Pons (tissue), 1 donor: ENCODE measurements around the gene DAB2IP.
A peak's percentile ranks its signal among the peaks of the same experiment; 100 is the strongest.

Experiments
- DNase-seq: peaks from one replicate; pipeline ENCODE4 v3.0.0-alpha.2; 2016; ENCODE audit warnings: low spot score

DAB2IP gene

GRCh38 chr9:121685146-121685794, 33.8 kb downstream of the DAB2IP start:
- no peak for DNase-seq

- no peak for DNase-seq
Observed at GRCh38 chr9:121685795-121686377, 34.5 kb downstream of the DAB2IP start.

- peak; percentile 58 for DNase-seq
Observed at GRCh38 chr9:121686930-121687541, 35.6 kb downstream of the DAB2IP start.

- no peak for DNase-seq
Observed at GRCh38 chr9:121688146-121688680, 36.8 kb downstream of the DAB2IP start.

- no peak for DNase-seq
Observed at GRCh38 chr9:121688681-121689080, 37.2 kb downstream of the DAB2IP start.

GRCh38 chr9:121689461-121690157, 38.2 kb downstream of the DAB2IP start:
- no peak for DNase-seq

GRCh38 chr9:121690316-121690715, 38.9 kb downstream of the DAB2IP start:
- no peak for DNase-seq

GRCh38 chr9:121690766-121691165, 39.3 kb downstream of the DAB2IP start:
- DNase-seq, result no peak

GRCh38 chr9:121691890-121692289, 40.5 kb downstream of the DAB2IP start:
- DNase-seq, result no peak

- no peak for DNase-seq
Observed at GRCh38 chr9:121692606-121693387, 41.4 kb downstream of the DAB2IP start.

GRCh38 chr9:121693388-121693670, 41.9 kb downstream of the DAB2IP start:
- no peak for DNase-seq

- DNase-seq, result no peak
Observed at GRCh38 chr9:121694001-121694400, 42.6 kb downstream of the DAB2IP start.

- no peak for DNase-seq
Observed at GRCh38 chr9:121694600-121694999, 43.2 kb downstream of the DAB2IP start.

GRCh38 chr9:121696930-121697329, 45.5 kb downstream of the DAB2IP start:
- DNase-seq, result no peak

- DNase-seq, result no peak
Observed at GRCh38 chr9:121698627-121699570, 47.5 kb downstream of the DAB2IP start.

- no peak for DNase-seq
Observed at GRCh38 chr9:121699571-121700164, 48.2 kb downstream of the DAB2IP start.

- DNase-seq, result no peak
Observed at GRCh38 chr9:121700165-121700831, 48.9 kb downstream of the DAB2IP start.

GRCh38 chr9:121700832-121701419, 49.5 kb downstream of the DAB2IP start:
- DNase-seq, result no peak

GRCh38 chr9:121701736-121702261, 50.4 kb downstream of the DAB2IP start:
- no peak for DNase-seq
